GM18502 (cell line): ENCODE results near the gene CNKSR1.
A peak's percentile ranks its signal among the peaks of the same experiment; 100 is the strongest.
"Not testable (repeated sequence)": the region's sequence is repeated elsewhere in the genome, so short reads cannot be mapped to it uniquely, and the experiment has no call there.

Experiments
- ATAC-seq: cut with Tn5 transposase; IDR thresholded peaks from one replicate; pipeline ENCODE4 v1.9.1; 2021; ENCODE audit warnings: mild to moderate bottlenecking; ENCODE audit not compliant: unreplicated experiment, poor library complexity

CNKSR1 gene

DNA sequence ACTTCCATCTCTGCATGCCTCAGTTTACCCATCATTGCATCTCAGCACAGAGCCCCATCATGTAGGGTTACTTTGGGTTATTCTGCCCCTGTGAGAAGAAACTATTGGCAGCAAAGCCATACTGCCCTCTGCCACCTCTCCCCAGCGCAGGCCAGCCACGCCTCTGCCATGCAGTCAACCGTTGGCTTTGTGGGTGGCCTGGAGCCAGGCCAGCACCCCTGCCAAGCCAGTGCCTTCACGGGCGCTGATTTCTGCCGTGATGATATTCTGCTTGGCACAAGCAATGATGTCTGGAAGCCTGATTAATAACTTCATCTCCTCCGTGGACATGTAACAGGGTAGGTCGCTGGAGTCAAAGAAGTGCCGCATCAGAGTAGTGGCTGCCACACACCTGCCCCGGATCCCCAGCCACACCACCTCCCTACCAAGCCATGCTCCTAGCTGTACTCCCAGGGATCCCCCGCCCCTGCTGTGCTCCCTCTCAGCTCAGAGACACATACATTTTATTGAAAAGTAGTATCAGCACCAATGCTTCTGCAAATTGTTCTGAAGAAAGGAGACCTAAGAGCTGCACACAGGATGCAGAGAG, 41.7 kb downstream of the CNKSR1 start:
- ATAC-seq: no peak

DNA sequence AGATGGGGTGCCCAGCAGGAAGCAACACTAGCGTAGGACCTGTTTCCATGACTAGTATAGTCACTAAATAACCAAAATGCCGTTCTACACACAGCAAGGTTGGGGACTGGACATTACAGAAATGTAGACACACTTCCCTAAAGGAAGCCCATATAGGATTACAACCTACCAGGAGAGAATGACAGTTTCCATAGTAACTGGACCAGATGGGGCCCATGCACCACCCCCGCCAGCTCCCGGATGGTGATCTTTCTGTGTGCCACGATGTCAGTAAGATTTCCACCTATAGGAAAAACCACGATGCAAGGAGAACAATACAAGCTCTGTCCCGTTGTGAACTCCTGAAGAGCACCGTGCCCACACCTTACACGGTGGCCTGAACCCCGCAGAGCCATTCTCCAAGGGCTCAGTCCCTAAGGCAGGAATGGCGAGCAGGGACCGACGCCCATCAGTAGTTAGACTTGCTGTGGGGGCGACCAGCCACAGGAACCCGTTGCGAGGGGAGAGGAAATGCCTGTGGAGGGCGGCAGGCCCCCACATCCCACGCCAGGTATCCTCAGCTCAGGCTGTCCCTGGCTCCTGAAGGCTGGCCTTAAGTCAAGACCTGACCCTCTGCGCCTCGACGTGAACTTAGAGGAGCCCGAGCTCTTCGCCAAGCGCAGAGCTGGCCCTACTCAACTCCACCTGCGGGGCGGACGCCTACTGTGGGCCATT, 43.1 kb downstream of the CNKSR1 start:
- no peak for ATAC-seq

DNA sequence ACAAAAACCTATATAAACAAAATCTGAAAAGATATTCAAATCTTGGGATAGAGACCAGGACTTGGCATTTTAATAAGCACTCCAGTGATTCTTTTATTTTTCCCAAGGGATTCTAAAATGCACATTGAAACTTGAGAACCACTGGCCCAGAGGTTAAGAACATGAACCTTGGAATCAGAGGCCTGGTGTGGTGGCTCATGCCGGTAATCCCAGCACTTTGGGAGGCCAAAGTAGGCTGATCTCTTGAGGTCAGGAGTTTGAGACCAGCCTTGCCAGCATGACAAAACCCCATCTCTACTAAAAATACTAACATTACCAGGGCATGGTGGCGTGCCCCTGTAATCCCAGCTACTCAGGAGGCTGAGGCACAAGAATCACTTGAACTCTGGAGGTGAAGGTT, 43.8 kb downstream of the CNKSR1 start:
- no peak for ATAC-seq

DNA sequence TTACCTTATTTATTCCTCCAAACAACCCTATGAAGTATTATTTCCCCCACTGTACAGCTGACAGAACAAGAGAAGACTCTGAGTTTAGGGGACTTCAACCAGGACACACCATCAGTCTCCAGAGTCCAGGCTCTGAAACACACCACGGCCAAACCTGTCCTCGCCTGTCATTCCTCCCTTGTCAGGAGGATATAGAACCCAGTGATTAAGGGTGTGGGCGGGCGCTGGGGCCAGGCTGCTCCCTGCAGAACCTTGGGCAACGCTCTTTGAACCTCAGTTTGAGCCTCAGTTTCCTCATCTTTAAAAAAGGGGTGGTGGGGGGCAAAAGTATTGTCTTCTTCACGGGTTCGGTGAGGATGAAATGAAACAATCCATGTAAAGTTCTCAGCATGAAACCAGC, 47.3 kb downstream of the CNKSR1 start:
- no peak for ATAC-seq

DNA sequence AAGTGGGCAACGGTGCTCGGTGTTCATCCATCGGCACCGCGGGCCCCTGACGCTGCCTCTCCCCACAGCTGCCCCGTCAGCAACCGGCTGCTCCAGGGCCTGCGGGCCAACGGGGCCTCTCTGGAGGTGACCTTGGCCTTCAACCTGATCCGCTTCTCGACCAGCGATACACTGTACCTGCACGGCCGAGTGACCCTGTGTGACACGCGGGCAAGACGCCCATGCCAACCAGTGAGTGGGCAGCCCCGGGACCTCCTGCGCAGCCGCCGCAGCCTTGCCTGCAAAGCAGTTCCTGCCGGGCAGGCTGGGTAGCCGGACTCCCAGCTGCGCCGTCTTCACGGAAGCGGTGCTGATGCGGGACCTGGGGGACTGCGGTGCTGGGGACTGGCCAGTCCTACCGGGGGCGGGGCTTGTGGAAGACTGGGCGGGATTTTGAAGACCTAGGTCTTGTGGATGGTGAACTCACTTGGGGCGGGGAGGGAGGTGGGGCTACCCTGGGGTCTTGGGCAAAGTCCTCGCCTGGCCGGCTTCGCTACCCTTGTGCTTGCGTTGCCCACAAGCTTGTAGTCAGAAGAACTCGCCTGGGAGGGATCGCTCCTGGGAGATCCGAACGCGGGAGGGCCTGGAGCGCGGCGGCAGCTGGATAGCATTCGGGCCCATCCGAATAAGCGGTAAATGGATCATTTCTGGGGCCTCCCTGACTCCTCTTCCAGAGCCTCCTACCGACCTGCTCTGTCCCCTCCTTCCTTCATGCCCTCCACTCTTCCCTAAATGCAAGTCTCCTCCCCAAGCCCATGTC, 47.9 kb downstream of the CNKSR1 start:
- ATAC-seq: no peak

DNA sequence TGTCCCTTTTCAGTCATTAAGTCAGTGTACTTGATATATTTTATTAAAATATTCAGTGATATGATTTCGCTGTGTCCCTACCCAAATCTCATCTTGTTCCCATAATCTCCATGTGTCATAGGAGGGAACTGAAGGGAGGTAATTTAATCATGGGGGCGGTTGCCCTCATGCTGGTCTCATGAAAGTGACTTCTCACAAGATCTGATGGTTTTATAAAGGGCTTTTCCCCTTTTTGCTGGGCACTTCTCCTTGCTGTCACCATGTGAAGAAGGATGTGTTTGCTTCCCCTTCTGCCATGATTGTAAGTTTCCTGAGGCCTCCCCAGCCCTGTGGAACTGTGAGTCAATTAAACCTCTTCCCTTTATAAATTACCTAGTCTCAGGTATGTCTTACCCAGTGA, 53.4 kb downstream of the CNKSR1 start:
- not testable (repeated sequence) for ATAC-seq

DNA sequence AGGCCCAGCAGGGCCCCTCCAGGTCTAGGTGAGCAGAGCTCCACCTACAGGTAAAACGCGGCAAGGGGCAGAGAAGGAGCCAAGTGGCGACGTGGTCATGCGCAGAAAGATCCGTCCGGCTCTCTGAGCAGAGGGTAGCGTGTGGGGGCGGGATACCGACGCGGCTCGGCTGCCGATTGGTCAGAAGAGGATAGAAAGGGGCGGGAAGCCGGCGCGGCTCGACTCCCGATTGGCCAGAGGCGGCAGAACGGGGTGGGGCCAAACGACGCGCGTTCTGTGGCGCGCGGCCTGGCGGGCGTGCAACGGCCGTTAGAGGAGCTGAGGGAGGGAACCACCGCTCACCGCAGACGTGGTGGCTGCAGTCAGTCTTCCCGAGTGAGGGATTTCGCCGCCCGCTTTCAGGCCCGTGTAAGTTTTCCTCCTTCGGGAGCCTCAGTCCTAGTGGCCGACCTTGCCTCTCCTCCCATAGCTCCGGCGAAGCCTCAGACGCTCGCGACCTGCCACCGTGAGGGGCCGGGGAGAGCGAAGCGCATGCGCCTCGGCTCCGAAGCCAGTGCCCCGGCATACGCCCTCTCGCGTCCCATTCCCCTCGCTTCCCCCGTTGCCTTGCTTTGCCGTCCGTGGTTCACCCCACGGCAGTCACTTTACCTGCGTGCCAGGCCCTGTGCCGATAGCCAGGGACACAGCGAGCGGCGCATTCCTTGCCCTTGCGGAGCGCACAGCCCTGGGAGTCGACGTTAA, 56.8 kb downstream of the CNKSR1 start, which contains the start of gene CEP85:
Gene CEP85, plus strand, starts transcription at position 298 of the 741 bp plus-strand sequence. CDS start 5,584 bp downstream, outside the sequence.
- ATAC-seq: peak; percentile 88

DNA sequence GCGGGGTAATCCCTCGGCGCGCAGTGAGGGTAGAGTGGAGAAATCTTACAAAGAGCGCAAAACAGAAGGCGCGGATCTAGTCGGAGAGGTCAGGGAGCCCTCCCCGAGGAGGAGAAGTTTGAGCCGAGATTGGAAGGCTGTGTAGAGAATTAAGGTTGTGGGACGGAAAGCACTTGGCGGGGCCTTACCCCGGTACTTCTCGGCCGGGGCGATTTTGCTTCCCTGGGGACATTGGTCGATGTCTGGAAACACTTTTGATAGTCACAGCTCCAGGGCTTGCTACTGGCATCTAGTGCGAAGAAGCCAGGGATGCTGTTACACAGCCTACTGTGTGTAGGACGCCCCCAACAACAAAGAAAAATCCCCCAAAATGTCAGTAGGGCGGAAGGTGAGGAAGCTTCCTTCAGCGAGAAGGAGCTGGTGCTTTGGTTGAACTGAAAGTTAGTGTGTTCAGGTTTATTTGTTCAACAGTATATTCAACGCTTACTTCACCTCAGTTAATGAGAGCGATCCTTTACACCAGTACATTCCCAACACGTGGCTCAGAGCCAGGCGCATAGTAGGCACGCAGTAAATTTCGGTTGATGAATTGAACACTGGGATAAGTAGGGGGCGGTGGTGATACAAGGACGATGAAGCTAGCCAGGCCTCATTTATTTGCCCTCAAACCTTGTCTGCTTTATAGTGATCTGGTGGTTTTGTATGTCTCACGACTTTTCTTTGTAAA, 57.5 kb downstream of the CNKSR1 start:
- ATAC-seq: no peak

DNA sequence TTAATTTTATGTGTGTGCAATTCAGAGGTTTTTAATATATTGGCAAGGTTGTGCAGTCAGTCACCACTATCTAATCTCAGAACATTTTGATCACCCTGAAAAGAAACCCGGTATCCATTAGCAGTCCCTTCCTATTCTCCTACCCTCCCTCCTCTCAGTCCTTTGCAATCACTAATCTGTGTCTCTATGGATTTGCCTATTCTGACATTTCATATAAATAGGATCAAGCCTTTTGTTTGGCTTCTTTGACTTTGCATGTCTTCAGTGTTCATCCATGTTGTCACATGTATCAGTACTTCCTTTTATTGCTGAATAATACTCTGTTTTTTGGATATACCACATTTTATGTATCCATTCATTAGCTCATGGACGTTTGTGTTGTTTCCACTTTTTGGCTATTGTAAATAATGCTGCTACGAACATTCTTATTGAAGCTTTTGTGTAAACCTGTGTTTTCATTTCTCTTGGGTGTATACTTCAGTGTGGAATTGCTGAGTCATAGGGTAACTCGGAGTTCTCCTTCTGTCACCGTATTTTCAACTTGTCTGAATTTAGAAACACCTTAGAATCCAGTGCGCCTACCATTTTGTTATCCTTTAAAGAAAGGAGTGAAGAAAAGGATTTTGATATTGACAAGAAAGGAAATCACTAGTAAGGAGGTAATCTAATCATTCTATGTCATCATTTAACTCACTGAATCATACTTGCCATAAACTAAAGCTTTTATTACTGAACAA, 60.1 kb downstream of the CNKSR1 start:
- no peak for ATAC-seq
